ENCODE results near the gene PTPRT. TPM values are rescaled to one million over a fixed set of nuclear protein-coding genes. Genes with fewer than 3 reads are reported as not detected.

PTPRT gene
- total and polyA plus RNA-seq, 2 experiments from 2014 or later, result not detected

- no peak for TF ChIP-seq REST (IDR thresholded peaks at IDR 0.05; ENCODE audit: unreplicated experiment)
- no peak for TF ChIP-seq NANOG (IDR thresholded peaks at IDR 0.05; ENCODE audit: borderline replicate concordance)
Observed at GRCh38 chr20:42790111-42790510, 399.6 kb downstream of the PTPRT start (continued).

- H3K4me3 Mint-ChIP-seq, result no peak overlapping the region
- no peaks in the 10 kb centered on the region for H3K4me1 ChIP-seq (ENCODE audit: insufficient read depth)
- no peaks in the 10 kb centered on the region for H3K27me3 ChIP-seq (ENCODE audit: insufficient read depth)
- H3K27me3 Mint-ChIP-seq (ENCODE audit: insufficient read depth, low read depth, poor library complexity), result peaks cover 2% of the 10 kb centered on the region
- peaks cover 29% of the 10 kb centered on the region for H3K36me3 Mint-ChIP-seq (ENCODE audit: low read depth)
- ATAC-seq (no peak), DNase-seq (ENCODE audit: low spot score) (no peak)
- peaks cover 95% of the 10 kb centered on the region for H3K9me3 Mint-ChIP-seq
- no peak overlapping the region for H2AFZ ChIP-seq
- no peak overlapping the region for H3K4me3 ChIP-seq
- no peaks in the 10 kb centered on the region for H3K79me2 ChIP-seq (replicated peaks; ENCODE audit: insufficient read depth)
- no peak overlapping the region for H3K4me2 ChIP-seq
- H4K20me1 ChIP-seq (replicated peaks; ENCODE audit: insufficient read depth), result no peaks in the 10 kb centered on the region
- no peaks in the 10 kb centered on the region for H3K4me1 Mint-ChIP-seq
- no peaks in the 10 kb centered on the region for H3F3A ChIP-seq (replicated peaks; ENCODE audit: low read depth)
- H3K27ac ChIP-seq (ENCODE audit: low read depth), result no peak overlapping the region
- TF ChIP-seq ZNF331 (CRISPR knock-in tag; IDR thresholded peaks at IDR 0.05; ENCODE audit: low read depth), result no peak
- TF ChIP-seq EZH2 (IDR thresholded peaks at IDR 0.05; ENCODE audit: low read depth, unreplicated experiment), result no peak
- no peak for TF ChIP-seq ZNF114 (CRISPR knock-in tag; IDR thresholded peaks at IDR 0.05)
- TF ChIP-seq NANOG (IDR thresholded peaks at IDR 0.05; ENCODE audit: borderline replicate concordance), result no peak
- TF ChIP-seq POLR2AphosphoS5 (IDR thresholded peaks at IDR 0.05; ENCODE audit: low read depth), result no peak
- TF ChIP-seq ZNF462 (CRISPR knock-in tag; IDR thresholded peaks at IDR 0.05), result no peak
- no peak for TF ChIP-seq CTCF (conservative IDR thresholded peaks at IDR 0.05; ENCODE audit: low read depth in 2 of 2)
- TF ChIP-seq REST (IDR thresholded peaks at IDR 0.05; ENCODE audit: unreplicated experiment), result no peak
- TF ChIP-seq STAT1 (IDR thresholded peaks at IDR 0.05; ENCODE audit: unreplicated experiment), result no peak
- H3K36me3 ChIP-seq (ENCODE audit: insufficient read depth), result peaks cover 3% of the 10 kb centered on the region; the same call in 1 of the 2 replicates
- no peak overlapping the region for H3K27ac Mint-ChIP-seq
- no peaks in the 10 kb centered on the region for H3K9me2 ChIP-seq (ENCODE audit: insufficient read depth)
Observed at GRCh38 chr20:42788707-42789106, 401.0 kb downstream of the PTPRT start.
